ENCODE results near the gene POLRMT. TPM values are rescaled to one million over a fixed set of nuclear protein-coding genes. Genes with fewer than 3 reads are reported as not detected.

POLRMT gene
- polyA plus RNA-seq, 1 of the 3 experiments (the other 2 are of a cell fraction): 38.2 TPM

- WGBS (ENCODE audit: low lambda C conversion rate): 87% methylated on average over 15 of the region's 17 CpGs
These were observed 22.4 kb upstream of the POLRMT start for GRCh38 chr19:655691-656090.

DNA sequence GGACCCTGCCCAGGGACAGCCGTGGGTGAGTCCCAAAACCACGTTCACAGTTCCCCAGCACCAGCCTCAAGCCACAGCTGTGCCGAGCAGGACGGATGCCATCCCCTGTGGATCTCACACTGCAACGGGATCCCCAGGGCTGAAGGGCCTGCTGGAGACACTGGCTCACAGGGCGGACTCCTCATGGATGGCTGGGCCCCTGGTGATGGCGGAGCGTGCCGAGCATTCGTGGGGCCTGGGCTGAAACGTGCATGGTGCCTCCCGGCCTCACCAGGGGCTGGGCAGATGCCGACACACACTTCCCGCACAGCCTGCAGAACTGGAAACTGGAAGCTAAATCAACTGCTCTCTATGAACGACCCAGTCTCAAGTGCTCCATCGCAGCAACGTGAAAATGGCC lies 20.1 kb upstream of the POLRMT start:
- Histone ChIP-seq H3K4me2 (no peak overlapping the region), H3K79me2 (ENCODE audit: insufficient read depth) (peaks cover 69% of the 10 kb centered on the region), H3K4me3 (ENCODE audit: low read depth in 2 of 2, low read length in 1 of 2) (no peak overlapping the region), H3K9me3 (no peaks in the 10 kb centered on the region), H3K9ac (no peak overlapping the region), H3K4me1 (ENCODE audit: control insufficient read depth in 1 of 2, insufficient read depth in 2 of 2, low read depth in 1 of 2, low read length in 1 of 2) (no peaks in the 10 kb centered on the region; a peak in 1 of 4 replicates), H2AFZ (ENCODE audit: low read depth) (no peak overlapping the region), H3K27ac (ENCODE audit: low read depth in 2 of 2, low read length in 1 of 2) (no peak overlapping the region), H3K36me3 (replicated peaks in 1 of 2; ENCODE audit: control insufficient read depth in 1 of 2, insufficient read depth in 2 of 2, low read length in 1 of 2) (peaks cover 0 to 33% of the 10 kb centered on the region in 2 experiments), H3K27me3 (ENCODE audit: insufficient read depth) (no peaks in the 10 kb centered on the region), H4K20me1 (ENCODE audit: insufficient read depth) (peaks cover 66% of the 10 kb centered on the region), H3F3A (replicated peaks; ENCODE audit: insufficient read depth) (no peaks in the 10 kb centered on the region), H3K9me2 (no peaks in the 10 kb centered on the region)
- ChIA-PET POLR2A (no interaction called here), CTCF (no interaction called here)
- DNase-seq: no peak
- 98% methylated on average over 10 of the region's 17 CpGs for WGBS (ENCODE audit: low lambda C conversion rate)
- TF ChIP-seq, protein P1, sequence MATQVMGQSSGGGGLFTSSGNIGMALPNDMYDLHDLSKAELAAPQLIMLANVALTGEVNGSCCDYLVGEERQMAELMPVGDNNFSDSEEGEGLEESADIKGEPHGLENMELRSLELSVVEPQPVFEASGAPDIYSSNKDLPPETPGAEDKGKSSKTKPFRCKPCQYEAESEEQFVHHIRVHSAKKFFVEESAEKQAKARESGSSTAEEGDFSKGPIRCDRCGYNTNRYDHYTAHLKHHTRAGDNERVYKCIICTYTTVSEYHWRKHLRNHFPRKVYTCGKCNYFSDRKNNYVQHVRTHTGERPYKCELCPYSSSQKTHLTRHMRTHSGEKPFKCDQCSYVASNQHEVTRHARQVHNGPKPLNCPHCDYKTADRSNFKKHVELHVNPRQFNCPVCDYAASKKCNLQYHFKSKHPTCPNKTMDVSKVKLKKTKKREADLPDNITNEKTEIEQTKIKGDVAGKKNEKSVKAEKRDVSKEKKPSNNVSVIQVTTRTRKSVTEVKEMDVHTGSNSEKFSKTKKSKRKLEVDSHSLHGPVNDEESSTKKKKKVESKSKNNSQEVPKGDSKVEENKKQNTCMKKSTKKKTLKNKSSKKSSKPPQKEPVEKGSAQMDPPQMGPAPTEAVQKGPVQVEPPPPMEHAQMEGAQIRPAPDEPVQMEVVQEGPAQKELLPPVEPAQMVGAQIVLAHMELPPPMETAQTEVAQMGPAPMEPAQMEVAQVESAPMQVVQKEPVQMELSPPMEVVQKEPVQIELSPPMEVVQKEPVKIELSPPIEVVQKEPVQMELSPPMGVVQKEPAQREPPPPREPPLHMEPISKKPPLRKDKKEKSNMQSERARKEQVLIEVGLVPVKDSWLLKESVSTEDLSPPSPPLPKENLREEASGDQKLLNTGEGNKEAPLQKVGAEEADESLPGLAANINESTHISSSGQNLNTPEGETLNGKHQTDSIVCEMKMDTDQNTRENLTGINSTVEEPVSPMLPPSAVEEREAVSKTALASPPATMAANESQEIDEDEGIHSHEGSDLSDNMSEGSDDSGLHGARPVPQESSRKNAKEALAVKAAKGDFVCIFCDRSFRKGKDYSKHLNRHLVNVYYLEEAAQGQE (IDR thresholded peaks at IDR 0.05; ENCODE audit: low read depth, low read length): no peak
- no peak for TF ChIP-seq EP300 (IDR thresholded peaks at IDR 0.05; ENCODE audit: borderline replicate concordance in 1 of 2, low read depth in 1 of 2, low read length in 1 of 2)
- no peak for TF ChIP-seq POLR2AphosphoS5 (IDR thresholded peaks at IDR 0.05; ENCODE audit: low read depth, low read length)
- TF ChIP-seq ZBTB33 (IDR thresholded peaks at IDR 0.05; ENCODE audit: borderline replicate concordance, low read depth): no peak
- TF ChIP-seq GABPA (IDR thresholded peaks at IDR 0.05; ENCODE audit: low read depth): no peak
- no peak for TF ChIP-seq YY1 (IDR thresholded peaks at IDR 0.05; ENCODE audit: low read depth)
- TF ChIP-seq RFX5 (IDR thresholded peaks at IDR 0.05; ENCODE audit: low read length): no peak
- no peak for TF ChIP-seq NRF1 (IDR thresholded peaks at IDR 0.05; ENCODE audit: low read depth, low read length)

More at GRCh38 chr19:655691-656090, 22.4 kb upstream of the POLRMT start:
- Histone ChIP-seq H3K27me3 (ENCODE audit: insufficient read depth) (no peaks in the 10 kb centered on the region), H3K36me3 (replicated peaks in 1 of 2; ENCODE audit: control insufficient read depth in 1 of 2, insufficient read depth in 2 of 2, low read length in 1 of 2) (peaks cover 0 to 33% of the 10 kb centered on the region in 2 experiments), H2AFZ (ENCODE audit: low read depth) (no peak overlapping the region), H3F3A (replicated peaks; ENCODE audit: insufficient read depth) (no peaks in the 10 kb centered on the region), H3K4me2 (no peak overlapping the region), H4K20me1 (ENCODE audit: insufficient read depth) (peaks cover 89% of the 10 kb centered on the region), H3K4me1 (ENCODE audit: control insufficient read depth in 1 of 2, insufficient read depth in 2 of 2, low read depth in 1 of 2, low read length in 1 of 2) (peaks cover under 1 to 10% of the 10 kb centered on the region in 2 experiments; a peak in 2 of 4 replicates), H3K4me3 (ENCODE audit: low read depth in 2 of 2, low read length in 1 of 2) (no peak overlapping the region), H3K9me2 (no peaks in the 10 kb centered on the region), H3K27ac (ENCODE audit: low read depth in 2 of 2, low read length in 1 of 2) (no peak overlapping the region), H3K9me3 (no peaks in the 10 kb centered on the region), H3K9ac (no peak overlapping the region), H3K79me2 (ENCODE audit: insufficient read depth) (peaks cover 91% of the 10 kb centered on the region)
- TF ChIP-seq, protein P1 (IDR thresholded peaks at IDR 0.05; ENCODE audit: low read depth, low read length): no peak
- no peak for TF ChIP-seq GABPA (IDR thresholded peaks at IDR 0.05; ENCODE audit: low read depth)
- no peak for TF ChIP-seq SIN3A (IDR thresholded peaks at IDR 0.05; ENCODE audit: borderline replicate concordance, low read depth, low read length)
- no peak for TF ChIP-seq TCF12 (IDR thresholded peaks at IDR 0.05)
- no peak for TF ChIP-seq RFX5 (IDR thresholded peaks at IDR 0.05; ENCODE audit: low read length)
- no peak for TF ChIP-seq USF2 (IDR thresholded peaks at IDR 0.05; ENCODE audit: borderline replicate concordance, low read depth, low read length)
- no peak for TF ChIP-seq TEAD4 (IDR thresholded peaks at IDR 0.05; ENCODE audit: borderline replicate concordance, insufficient read depth)
- no peak for TF ChIP-seq NFIC (IDR thresholded peaks at IDR 0.05; ENCODE audit: borderline replicate concordance)
- ChIA-PET POLR2A (no interaction called here), CTCF (interaction anchor here (0.6 to 2.4 kb wide), 5 partner anchors 67 to 208 kb away, joined by 3 to 6 read pairs (median 4); no protein-coding TSS in a partner anchor)
- DNase-seq: no peak

Data from SK-N-SH (cell line).